Osteoblast (primary cell): ENCODE results near the gene SPTSSB. TPM values are rescaled to one million over a fixed set of nuclear protein-coding genes. Genes with fewer than 3 reads are reported as not detected.

Experiments used
- DNase-seq: peaks from one replicate; pipeline ENCODE4 v3.0.0; 2011; ENCODE audit warnings: low spot score, mixed read lengths; ENCODE audit not compliant: insufficient read length; ENCODE audit errors: missing footprints
- H2AFZ ChIP-seq: 2 replicates; pipeline ENCODE4 v1.6.0; 2011; ENCODE audit warnings: mild to moderate bottlenecking, low read length
- H3K27ac ChIP-seq: 2 replicates; pipeline ENCODE4 v1.5.1; 2011; ENCODE audit warnings: mild to moderate bottlenecking, low read depth, low read length, moderate library complexity
- H3K27me3 ChIP-seq: 2 replicates; pipeline ENCODE4 v1.6.0; 2012; ENCODE audit warnings: mild to moderate bottlenecking, control low read depth, inconsistent platforms, low read length, moderate library complexity; ENCODE audit not compliant: insufficient read depth
- H3K36me3 ChIP-seq: 2 replicates; pipeline ENCODE4 v1.5.1; 2011; ENCODE audit warnings: mild to moderate bottlenecking, low read length, control low read depth, moderate library complexity; ENCODE audit not compliant: insufficient read depth
- H3K4me1 ChIP-seq: 2 replicates; pipeline ENCODE4 v1.5.1; 2011; ENCODE audit warnings: mild to moderate bottlenecking, low read length, control low read depth, moderate library complexity; ENCODE audit not compliant: insufficient read depth
- H3K4me2 ChIP-seq: 2 replicates; pipeline ENCODE4 v1.6.0; 2011; ENCODE audit warnings: mild to moderate bottlenecking, low read length; ENCODE audit not compliant: insufficient read depth
- H3K4me3 ChIP-seq: fragments of 200-600 bp; sonication (generic); 3 replicates; pipeline ENCODE4 v1.5.1; 2012; ENCODE audit warnings: mild to moderate bottlenecking, low read length, inconsistent platforms; ENCODE audit not compliant: insufficient read depth
- H3K79me2 ChIP-seq: 2 replicates; pipeline ENCODE4 v1.6.0; 2012; ENCODE audit warnings: mild to moderate bottlenecking, low read length, control low read depth, inconsistent platforms; ENCODE audit not compliant: insufficient read depth
- H3K9me3 ChIP-seq: 2 replicates; pipeline ENCODE4 v1.5.1; 2011; ENCODE audit warnings: low read depth, low read length, control low read depth
- H4K20me1 ChIP-seq: 2 replicates; pipeline ENCODE4 v1.6.0; 2012; ENCODE audit warnings: mild to moderate bottlenecking, low read length, control low read depth; ENCODE audit not compliant: insufficient read depth
- CTCF ChIP-seq: IDR thresholded peaks from 2 replicates; pipeline ENCODE4 v1.5.1; 2011; ENCODE audit warnings: mild to moderate bottlenecking, low read depth, low read length, moderate library complexity; ENCODE audit errors: extremely low read depth
- total RNA-seq: library from RNA; depleted of rRNA; stranded (reverse); fragments of >200 nt; gene quantifications from 2 replicates; pipeline ENCODE4 v1.2.3, GENCODE V29; 2012

The SPTSSB gene
- total RNA-seq, 1 donor, result not detected

GRCh38 chr3:161415506-161416231 lies 44.4 kb upstream of the SPTSSB start:
- H3K4me3 ChIP-seq, result no peak overlapping the region
- H2AFZ ChIP-seq, result no peak overlapping the region
- no peaks in the 10 kb centered on the region for H3K9me3 ChIP-seq
- peak; percentile 27 for DNase-seq
- no peaks in the 10 kb centered on the region for H4K20me1 ChIP-seq
- no peak for TF ChIP-seq CTCF
- H3K36me3 ChIP-seq, result no peaks in the 10 kb centered on the region
- H3K4me1 ChIP-seq, result peaks cover 30% of the 10 kb centered on the region
- H3K4me2 ChIP-seq, result peak overlapping the region; percentile 74
- no peaks in the 10 kb centered on the region for H3K79me2 ChIP-seq
- no peaks in the 10 kb centered on the region for H3K27me3 ChIP-seq
- peak overlapping the region; percentile 96 for H3K27ac ChIP-seq

- H3K9me3 ChIP-seq, result no peaks in the 10 kb centered on the region
- H3K27me3 ChIP-seq, result no peaks in the 10 kb centered on the region
- H4K20me1 ChIP-seq, result no peaks in the 10 kb centered on the region
- no peak for TF ChIP-seq CTCF
- H2AFZ ChIP-seq, result no peak overlapping the region
- no peak for DNase-seq
- peak overlapping the region; percentile 74 for H3K4me2 ChIP-seq
- H3K36me3 ChIP-seq, result no peaks in the 10 kb centered on the region
- peaks cover 30% of the 10 kb centered on the region for H3K4me1 ChIP-seq
- H3K79me2 ChIP-seq, result no peaks in the 10 kb centered on the region
- no peak overlapping the region for H3K4me3 ChIP-seq
- H3K27ac ChIP-seq, result peak overlapping the region; percentile 96
These were observed 43.6 kb upstream of the SPTSSB start for GRCh38 chr3:161414907-161415306.

GRCh38 chr3:161413855-161414210 lies 42.5 kb upstream of the SPTSSB start:
- H3K4me3 ChIP-seq, result no peak overlapping the region
- no peak for DNase-seq
- TF ChIP-seq CTCF, result no peak
- H2AFZ ChIP-seq, result no peak overlapping the region
- H3K36me3 ChIP-seq, result no peaks in the 10 kb centered on the region
- H3K27me3 ChIP-seq, result no peaks in the 10 kb centered on the region
- H3K4me2 ChIP-seq, result no peak overlapping the region
- H3K9me3 ChIP-seq, result no peaks in the 10 kb centered on the region
- H4K20me1 ChIP-seq, result no peaks in the 10 kb centered on the region
- H3K4me1 ChIP-seq, result peaks cover 30% of the 10 kb centered on the region
- no peaks in the 10 kb centered on the region for H3K79me2 ChIP-seq
- peak overlapping the region; percentile 60 for H3K27ac ChIP-seq

- no peaks in the 10 kb centered on the region for H3K27me3 ChIP-seq
- no peak overlapping the region for H3K4me3 ChIP-seq
- no peaks in the 10 kb centered on the region for H3K36me3 ChIP-seq
- H3K9me3 ChIP-seq, result no peaks in the 10 kb centered on the region
- no peak for TF ChIP-seq CTCF
- peaks cover 30% of the 10 kb centered on the region for H3K4me1 ChIP-seq
- DNase-seq, result no peak
- peak overlapping the region; percentile 29 for H3K4me2 ChIP-seq
- peak overlapping the region; percentile 60 for H3K27ac ChIP-seq
- no peaks in the 10 kb centered on the region for H4K20me1 ChIP-seq
- no peaks in the 10 kb centered on the region for H3K79me2 ChIP-seq
- no peak overlapping the region for H2AFZ ChIP-seq
These were observed 42.0 kb upstream of the SPTSSB start for GRCh38 chr3:161413127-161413854.
